Measurements from ENCODE around the gene PPP1R13B. TPM values are rescaled to one million over a fixed set of nuclear protein-coding genes. Genes with fewer than 3 reads are reported as not detected.

Gene PPP1R13B
- total RNA-seq, 1 experiment from 2014 or later = 17.8 TPM

- H3K79me2 ChIP-seq (ENCODE audit: insufficient read depth, low read length) = peaks cover 84% of the 10 kb centered on the region
- ATAC-seq (peak; percentile 93), DNase-seq (ENCODE audit: low read depth, low spot score) (peak; percentile 99)
- RAD21 ChIA-PET (ENCODE audit: low non-redundant PET in 1 of 2, low total read pairs in 2 of 2, uncharacterized antibody in 2 of 2, unreplicated experiment in 2 of 2) = no interaction called here
- no peaks in the 10 kb centered on the region for H4K20me1 ChIP-seq (ENCODE audit: insufficient read depth)
- intact Hi-C loops (cut with micrococcal nuclease) = no loop called here
- peaks cover 0 to 5% of the 10 kb centered on the region in 2 experiments; a peak in 1 of 4 replicates for H3K36me3 ChIP-seq (ENCODE audit: control insufficient read depth in 1 of 2, insufficient read depth in 2 of 2, low read length in 2 of 2)
- H3K4me2 ChIP-seq (ENCODE audit: low read length) = peak within 1 kb of the TSS; percentile 97
- peaks cover 13 to 25% of the 10 kb centered on the region in 2 experiments for H3K4me1 ChIP-seq (ENCODE audit: control insufficient read depth in 1 of 2, insufficient read depth in 2 of 2, low read length in 2 of 2)
- no TSS peak for BruUV-seq (replicated peaks)
- no peaks in the 10 kb centered on the region for H3K27me3 ChIP-seq (ENCODE audit: insufficient read depth, low read length)
- H2AFZ ChIP-seq (ENCODE audit: low read depth, low read length, poor library complexity, severe bottlenecking) = no peak within 1 kb of the TSS
- CTCF ChIA-PET = interaction anchor here (1.1 kb wide), 1 partner anchor 363 kb away, joined by 4 read pairs; no protein-coding TSS in a partner anchor
- POLR2A ChIA-PET = interaction anchor here (0.9 kb wide), 1 partner anchor 10 kb away, joined by 3 read pairs; no protein-coding TSS in a partner anchor
- H3K9me3 ChIP-seq (ENCODE audit: control insufficient read depth in 1 of 2, insufficient read depth in 1 of 2, low read depth in 1 of 2, low read length in 2 of 2) = no peaks in the 10 kb centered on the region
- peak within 1 kb of the TSS; percentile 70 to 81 for H3K4me3 ChIP-seq (replicated peaks in 1 of 2; ENCODE audit: low read depth in 1 of 2, low read length in 2 of 2)
- H3K27ac ChIP-seq (ENCODE audit: low read depth, low read length) = peak within 1 kb of the TSS; percentile 77
- no peaks in the 10 kb centered on the region for H3K9me2 ChIP-seq (ENCODE audit: insufficient read depth)
- peak within 1 kb of the TSS; percentile 98 for H3K9ac ChIP-seq (ENCODE audit: low read length)
- TF ChIP-seq ZFX (IDR thresholded peaks at IDR 0.05) (peak; percentile 90), CEBPB (IDR thresholded peaks at IDR 0.05; ENCODE audit: low read depth) (no peak), SP1 (IDR thresholded peaks at IDR 0.05; ENCODE audit: low read depth) (peak; percentile 99), TCF7L2 (IDR thresholded peaks at IDR 0.05; ENCODE audit: borderline replicate concordance, extremely low read depth, insufficient read depth, insufficient read length) (no peak), REST (IDR thresholded peaks at IDR 0.05; ENCODE audit: low read depth) (no peak), MAX (IDR thresholded peaks at IDR 0.05) (peak; percentile 62; the same call in 1 of the 2 replicates), SRF (IDR thresholded peaks at IDR 0.05; ENCODE audit: low read depth) (peak; percentile 81; the same call in 1 of the 2 replicates), FOSL1 (IDR thresholded peaks at IDR 0.05; ENCODE audit: low read depth) (no peak), YY1 (IDR thresholded peaks at IDR 0.05; ENCODE audit: extremely low read depth, insufficient replicate concordance, low read depth, low read length) (no peak), EZH2 (IDR thresholded peaks at IDR 0.05) (no peak), ZNF274 (IDR thresholded peaks at IDR 0.05; ENCODE audit: low read depth, low read length) (no peak), EGR1 (IDR thresholded peaks at IDR 0.05; ENCODE audit: low read depth) (no peak), JUND (IDR thresholded peaks at IDR 0.05) (no peak), ATF3 (IDR thresholded peaks at IDR 0.05) (no peak), POLR2A (IDR thresholded peaks at IDR 0.05; ENCODE audit: borderline replicate concordance, extremely low read depth, insufficient read depth, insufficient read length) (no peak), ELF1 (IDR thresholded peaks at IDR 0.05; ENCODE audit: borderline replicate concordance, low read depth) (no peak), CBX3 (IDR thresholded peaks at IDR 0.05; ENCODE audit: low read depth) (no peak), POLR2AphosphoS5 (IDR thresholded peaks at IDR 0.05; ENCODE audit: low read depth, low read length) (peak; percentile 56), SIN3A (IDR thresholded peaks at IDR 0.05; ENCODE audit: low read depth) (peak; percentile 59), EZH2phosphoT487 (IDR thresholded peaks at IDR 0.05; ENCODE audit: borderline replicate concordance) (no peak), CTCF (IDR thresholded peaks at IDR 0.05 in 2 of 3, conservative IDR thresholded peaks at IDR 0.05 in 1 of 3; ENCODE audit: borderline replicate concordance in 1 of 3, insufficient read depth in 1 of 3, low read depth in 2 of 3, low read length in 2 of 3) (no peak), RAD21 (IDR thresholded peaks at IDR 0.05; ENCODE audit: low read depth) (no peak)
Measured at GRCh38 chr14:103715052-103716000, 132.0 kb downstream of the PPP1R13B start, which contains the start of the genes XRCC3 and ZFYVE21. Gene XRCC3 (minus strand): TSS chr14:103715451. CDS start chr14:103711087, 4,364 bp downstream. Gene ZFYVE21 (plus strand): TSS chr14:103715810. CDS start chr14:103715842, 32 bp downstream.
